ENCODE results near the gene ABHD2.
"Not testable (repeated sequence)": the region's sequence is repeated elsewhere in the genome, so short reads cannot be mapped to it uniquely, and the experiment has no call there.

Gene ABHD2

DNA sequence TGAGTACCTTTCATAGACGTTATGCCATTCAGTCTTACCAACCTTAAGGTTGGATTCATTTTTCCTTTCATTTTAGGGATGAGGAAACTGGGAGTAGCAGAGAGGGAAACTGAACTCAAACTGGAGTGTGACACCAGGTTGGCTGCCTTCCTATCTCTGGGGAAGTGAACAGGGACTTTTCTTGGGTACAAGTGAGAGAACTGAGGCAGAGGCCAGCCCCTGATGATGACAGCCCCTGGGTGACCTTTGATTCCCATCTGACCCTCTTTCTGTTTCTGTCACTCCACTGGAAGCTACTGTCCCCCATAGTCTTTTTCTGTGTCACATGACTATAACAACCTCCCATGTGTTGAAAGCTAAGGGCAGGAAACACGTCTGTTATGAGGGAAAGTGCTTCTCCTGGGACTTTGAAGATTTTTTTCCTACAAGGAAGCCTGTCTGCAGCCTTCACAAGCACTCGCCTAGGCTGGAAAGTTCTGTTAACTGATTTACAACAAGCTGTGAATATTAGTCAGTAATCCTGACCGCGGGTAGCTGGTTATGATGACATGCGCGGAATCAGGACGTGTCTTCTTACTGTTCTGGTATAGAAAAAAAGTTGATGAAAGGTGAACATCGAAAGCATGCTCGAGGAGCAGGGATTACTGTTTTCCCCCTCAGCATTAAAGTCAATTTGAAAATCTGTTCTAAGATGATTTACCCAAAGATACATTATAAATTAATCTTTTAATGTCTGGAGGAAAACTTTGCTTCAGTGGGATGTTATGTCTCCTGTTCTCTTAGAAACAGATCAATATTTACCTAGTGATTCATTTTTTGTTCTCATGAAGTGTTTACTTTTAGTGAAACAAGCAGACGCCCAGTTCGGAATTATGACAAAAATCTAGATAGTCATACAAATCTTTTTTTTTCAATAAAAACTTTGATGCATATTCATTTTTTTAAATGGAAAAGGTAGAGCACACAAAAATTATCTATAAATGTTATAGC is 31.5 kb downstream of the ABHD2 start:
- H3K4me3 ChIP-seq (ENCODE audit: low read depth, low read length): no peak overlapping the region

- not testable (repeated sequence) for H3K4me3 ChIP-seq (ENCODE audit: low read depth, low read length)
Measured at GRCh38 chr15:89120479-89121000, 32.3 kb downstream of the ABHD2 start.

DNA sequence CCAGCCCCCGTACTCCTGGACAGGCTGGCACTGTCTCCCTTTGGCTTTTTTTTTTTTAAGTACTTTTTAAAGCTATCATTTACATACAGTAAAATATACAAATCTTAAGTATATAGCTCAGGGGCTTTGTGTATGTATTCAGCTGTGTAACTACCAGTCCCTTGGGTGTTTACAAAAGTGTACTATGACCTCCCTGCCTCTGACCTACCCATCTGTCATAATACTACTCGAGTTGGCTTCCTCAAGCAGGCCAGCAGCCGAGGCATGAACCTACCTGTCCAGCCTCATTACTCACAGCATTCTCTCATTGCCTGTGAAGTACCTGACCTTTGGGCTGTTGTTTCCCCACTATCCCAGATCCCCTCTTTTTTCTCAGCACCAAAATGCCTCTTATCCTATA is 33.2 kb downstream of the ABHD2 start:
- no peak overlapping the region for H3K4me3 ChIP-seq (ENCODE audit: low read depth, low read length)

DNA sequence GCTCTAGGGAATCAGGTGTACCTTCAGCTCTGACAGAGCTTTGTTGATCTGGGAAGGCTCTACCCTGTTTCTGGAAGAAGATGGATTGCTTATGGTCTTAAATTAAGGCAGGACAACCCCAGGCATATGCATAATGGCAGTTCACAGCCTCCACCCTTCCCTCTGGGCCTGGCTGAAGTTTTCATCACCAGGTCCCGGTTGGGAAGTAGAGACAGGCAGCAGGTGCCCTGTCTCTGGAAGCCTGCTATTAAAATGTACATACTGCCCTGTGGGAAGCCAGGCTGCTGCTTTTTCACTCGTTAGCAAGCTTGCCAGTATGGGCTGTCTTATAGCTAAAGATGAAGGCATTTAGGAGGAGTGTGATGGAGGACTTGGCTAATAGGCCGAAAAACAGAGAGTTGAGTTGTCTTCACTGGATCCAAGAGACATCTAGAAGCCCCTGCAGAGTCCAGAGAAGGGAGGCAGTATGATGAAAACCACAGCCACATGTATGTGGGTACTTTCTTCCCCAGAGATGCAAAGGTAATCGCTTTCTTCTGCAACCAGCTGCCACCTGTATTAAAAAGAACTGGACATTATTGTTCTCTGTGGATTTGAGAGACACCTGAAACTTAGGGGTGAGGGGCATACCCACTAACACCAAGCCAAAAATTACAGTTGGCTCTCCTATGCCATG is 34.4 kb downstream of the ABHD2 start:
- H3K4me3 ChIP-seq (ENCODE audit: low read depth, low read length): no peak overlapping the region

GRCh38 chr15:89123181-89123525 is 34.9 kb downstream of the ABHD2 start:
- no peak overlapping the region for H3K4me3 ChIP-seq (ENCODE audit: low read depth, low read length)

DNA sequence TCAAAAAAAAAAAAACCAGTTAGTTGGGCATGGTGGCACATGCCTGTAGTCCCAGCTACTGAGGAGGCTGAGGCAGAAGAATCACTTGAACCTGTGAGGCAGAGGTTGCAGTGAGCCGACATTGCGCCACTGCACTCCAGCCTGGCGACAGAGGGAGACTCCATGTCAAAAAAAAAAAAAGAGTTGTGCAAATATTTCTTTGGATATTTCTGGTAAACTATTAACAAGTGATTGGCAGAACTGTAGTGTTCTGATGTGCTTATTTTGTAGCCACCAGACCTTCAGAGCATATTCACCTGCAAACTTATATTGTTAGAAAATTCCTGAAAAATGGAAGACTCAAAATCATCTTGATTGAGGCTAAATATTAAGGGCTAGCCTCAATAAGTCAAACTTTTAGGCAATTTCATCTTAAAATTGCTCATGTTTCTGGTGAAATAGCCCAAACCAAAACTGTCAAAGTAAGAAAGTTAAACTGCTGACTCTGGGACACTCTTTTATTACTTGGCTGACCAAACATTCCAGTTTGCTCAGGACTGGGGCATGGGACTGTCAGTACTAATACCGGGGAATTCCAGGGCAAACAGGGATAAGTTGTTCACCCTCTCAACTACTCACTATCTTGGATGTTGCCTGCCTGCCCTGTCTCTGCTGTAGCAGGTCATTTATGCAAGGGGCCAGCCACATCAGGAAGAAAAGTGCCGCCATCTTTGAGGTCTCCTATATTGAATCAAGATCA is 37.0 kb downstream of the ABHD2 start:
- H3K4me3 ChIP-seq (ENCODE audit: low read depth, low read length): no peak overlapping the region

- H3K4me3 ChIP-seq (ENCODE audit: low read depth, low read length): no peak overlapping the region
Measured at GRCh38 chr15:89126009-89126408, 37.8 kb downstream of the ABHD2 start.

- no peak overlapping the region for H3K4me3 ChIP-seq (ENCODE audit: low read depth, low read length)
Measured at GRCh38 chr15:89127054-89127702, 38.9 kb downstream of the ABHD2 start.

DNA sequence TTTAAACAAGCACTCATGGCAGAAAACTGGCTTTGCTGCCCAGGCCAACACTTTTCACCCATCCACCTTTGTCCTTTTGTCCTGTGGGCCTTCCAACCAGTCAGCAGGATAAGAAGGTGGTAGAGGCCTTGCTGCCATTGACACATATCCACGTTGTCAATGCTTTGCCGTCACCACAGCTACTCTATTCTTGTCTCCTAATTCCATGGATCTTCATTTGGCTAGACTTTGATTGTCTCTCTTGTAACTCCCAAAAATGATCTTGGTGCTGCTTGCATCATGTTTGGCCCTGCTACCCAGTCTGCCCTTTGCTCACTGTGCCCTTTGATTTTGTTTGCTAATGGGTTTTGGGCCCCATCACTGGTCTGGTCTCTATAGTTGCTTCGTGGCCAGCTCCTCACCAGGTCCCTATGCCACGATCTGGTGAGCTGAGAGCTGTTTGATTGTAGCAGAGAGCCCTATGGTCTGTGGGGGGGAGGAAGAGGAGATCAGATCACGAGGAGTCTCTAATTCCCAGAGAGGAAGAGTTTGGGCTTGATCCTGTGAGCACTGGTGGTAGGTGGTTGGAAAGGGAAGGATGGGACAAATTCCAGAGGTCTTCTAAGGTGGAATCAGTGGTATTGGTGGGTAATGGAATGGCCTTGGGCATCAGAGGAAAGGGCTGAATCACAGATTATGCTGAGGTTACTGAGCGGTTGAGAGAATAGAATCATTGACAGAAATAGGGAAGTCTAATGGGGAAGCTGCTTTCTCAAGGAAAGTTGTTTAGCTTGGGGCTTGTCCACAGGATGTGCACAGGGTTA is 40.3 kb downstream of the ABHD2 start:
- no peak overlapping the region for H3K4me3 ChIP-seq (ENCODE audit: low read depth, low read length)

GRCh38 chr15:89129123-89129815 is 41.0 kb downstream of the ABHD2 start:
- no peak overlapping the region for H3K4me3 ChIP-seq (ENCODE audit: low read depth, low read length)

DNA sequence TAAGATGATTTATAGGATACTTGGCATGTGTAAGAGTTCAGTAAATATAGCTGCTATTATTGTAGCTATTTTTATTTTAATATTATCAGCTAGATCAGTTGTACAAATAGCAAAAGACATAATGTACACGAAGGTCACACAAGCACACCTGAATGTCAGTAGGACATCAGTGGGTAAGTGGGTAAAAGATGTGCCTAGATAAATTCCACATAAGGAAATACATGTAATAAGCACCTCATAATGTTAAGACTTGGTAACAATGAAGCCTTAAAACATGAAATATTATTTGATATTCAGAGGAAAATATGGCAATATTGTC is 41.5 kb downstream of the ABHD2 start:
- no peak overlapping the region for H3K4me3 ChIP-seq (ENCODE audit: low read depth, low read length)

DNA sequence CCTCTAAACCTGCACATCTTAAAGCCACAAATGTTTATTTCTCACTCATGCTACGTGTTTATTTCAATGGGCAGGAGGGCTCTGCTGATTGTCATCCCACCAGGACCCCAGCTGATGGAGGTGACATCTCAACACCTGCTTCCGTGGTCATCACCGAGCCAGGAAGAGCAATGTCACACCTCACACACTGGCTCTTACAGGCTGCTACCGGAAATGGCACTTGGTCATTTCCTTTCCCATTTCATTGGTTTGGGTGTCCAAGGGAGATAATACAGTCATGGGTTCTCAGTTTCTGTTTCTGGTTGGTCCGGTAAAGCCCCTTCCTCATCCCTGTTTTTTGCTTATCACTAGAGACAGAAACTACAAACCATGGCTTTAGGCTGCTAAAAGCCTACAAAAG is 41.9 kb downstream of the ABHD2 start:
- H3K4me3 ChIP-seq (ENCODE audit: low read depth, low read length): no peak overlapping the region

DNA sequence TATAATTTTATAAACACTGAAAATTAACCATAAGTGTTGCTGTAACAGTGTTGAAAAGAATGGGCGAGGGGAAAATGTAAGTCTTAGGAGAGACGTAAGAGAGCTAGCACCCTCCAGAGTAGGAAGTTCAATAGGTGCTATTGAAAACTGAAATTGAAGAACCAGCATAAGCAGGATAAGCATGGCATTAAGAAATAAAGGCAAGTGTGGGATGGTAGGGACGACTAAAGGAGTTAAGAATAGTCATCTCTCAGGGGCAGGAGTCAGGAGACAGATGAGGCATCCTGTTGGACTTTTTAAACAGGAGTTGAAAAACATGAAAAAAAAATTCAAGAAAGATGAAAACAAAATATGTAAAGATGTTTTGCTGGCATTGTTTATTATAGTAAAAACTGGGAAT is 43.5 kb downstream of the ABHD2 start:
- no peak overlapping the region for H3K4me3 ChIP-seq (ENCODE audit: low read depth, low read length)

- no peak overlapping the region for H3K4me3 ChIP-seq (ENCODE audit: low read depth, low read length)
Measured at GRCh38 chr15:89132611-89133507, 44.6 kb downstream of the ABHD2 start.

DNA sequence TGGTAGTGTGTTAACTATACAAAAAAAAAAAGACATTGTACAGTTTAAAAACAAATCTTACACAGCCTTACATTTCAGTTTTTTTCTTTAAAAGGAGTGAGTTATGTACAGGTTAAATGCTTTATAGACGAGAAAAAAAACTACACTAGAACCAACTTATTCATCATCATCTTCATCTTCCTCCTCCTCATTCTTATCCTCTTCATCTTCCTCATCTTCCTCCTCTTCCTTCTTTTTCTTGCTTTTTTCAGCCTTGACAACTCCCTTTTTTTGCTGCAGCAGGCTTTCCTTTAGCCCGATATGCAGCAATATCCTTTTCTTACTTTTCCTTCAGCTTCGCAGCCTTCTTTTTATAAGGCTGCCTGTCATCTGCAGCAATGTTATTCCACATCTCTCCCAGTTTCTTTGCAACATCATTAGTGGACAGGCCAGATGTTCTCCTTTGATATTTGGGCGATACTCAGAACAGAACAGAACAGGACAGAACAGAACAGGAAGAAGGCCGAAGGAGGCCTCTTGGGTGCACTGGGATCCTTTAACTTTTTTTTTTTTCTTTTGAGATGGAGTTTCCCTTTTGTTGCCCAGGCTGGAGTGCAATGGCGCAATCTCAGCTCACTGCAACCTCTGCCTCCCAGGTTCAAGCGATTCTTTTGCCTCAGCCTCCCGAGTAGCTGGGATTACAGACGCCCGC is 47.3 kb downstream of the ABHD2 start:
- H3K4me3 ChIP-seq (ENCODE audit: low read depth, low read length): not testable (repeated sequence)

DNA sequence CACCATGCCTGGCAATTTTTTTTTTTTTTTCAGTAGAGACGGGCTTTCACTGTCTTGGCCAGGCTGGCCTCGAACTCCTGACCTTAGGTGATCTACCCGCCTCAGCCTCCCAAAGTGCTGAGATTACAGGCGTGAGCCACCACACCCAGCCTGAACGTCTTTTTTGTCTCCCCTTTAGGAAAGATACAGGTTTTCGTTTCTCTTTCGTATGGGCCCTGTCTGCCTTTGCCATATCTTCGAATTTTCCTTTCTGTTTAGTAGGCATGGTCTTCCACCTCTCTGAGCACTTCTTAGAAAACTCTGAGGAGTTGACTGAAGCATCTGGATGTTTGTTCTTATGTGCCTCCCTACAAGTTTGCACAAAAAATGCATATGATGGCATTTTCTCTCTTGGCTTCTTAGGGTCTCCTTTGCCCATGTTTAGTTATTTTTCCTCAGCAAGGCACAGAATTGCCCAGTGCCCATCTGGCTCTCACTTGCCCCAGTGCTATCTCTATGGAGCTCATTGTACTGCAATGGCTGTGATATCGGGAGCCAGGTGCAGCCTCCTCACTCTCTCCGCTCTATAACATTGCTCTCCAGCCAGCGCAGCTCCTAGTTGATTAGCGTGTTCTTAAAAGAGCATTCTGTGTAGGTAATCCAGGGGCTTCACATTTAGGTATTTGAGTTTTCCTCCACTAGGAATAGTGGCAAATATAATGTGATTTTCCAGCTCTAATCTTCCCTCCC is 48.0 kb downstream of the ABHD2 start:
- no peak overlapping the region for H3K4me3 ChIP-seq (ENCODE audit: low read depth, low read length)

Data from iPS-11a (cell line).